ENCODE results near the gene SLC44A3. TPM values are rescaled to one million over a fixed set of nuclear protein-coding genes. Genes with fewer than 3 reads are reported as not detected.

Gene SLC44A3
- total RNA-seq, 1 donor from 2014 or later: 19.3 TPM

- H3K4me1 ChIP-seq: peaks cover 57% of the 10 kb centered on the region
- intact Hi-C loops (cut with DNase I): no loop called here
- TF ChIP-seq, protein P1, sequence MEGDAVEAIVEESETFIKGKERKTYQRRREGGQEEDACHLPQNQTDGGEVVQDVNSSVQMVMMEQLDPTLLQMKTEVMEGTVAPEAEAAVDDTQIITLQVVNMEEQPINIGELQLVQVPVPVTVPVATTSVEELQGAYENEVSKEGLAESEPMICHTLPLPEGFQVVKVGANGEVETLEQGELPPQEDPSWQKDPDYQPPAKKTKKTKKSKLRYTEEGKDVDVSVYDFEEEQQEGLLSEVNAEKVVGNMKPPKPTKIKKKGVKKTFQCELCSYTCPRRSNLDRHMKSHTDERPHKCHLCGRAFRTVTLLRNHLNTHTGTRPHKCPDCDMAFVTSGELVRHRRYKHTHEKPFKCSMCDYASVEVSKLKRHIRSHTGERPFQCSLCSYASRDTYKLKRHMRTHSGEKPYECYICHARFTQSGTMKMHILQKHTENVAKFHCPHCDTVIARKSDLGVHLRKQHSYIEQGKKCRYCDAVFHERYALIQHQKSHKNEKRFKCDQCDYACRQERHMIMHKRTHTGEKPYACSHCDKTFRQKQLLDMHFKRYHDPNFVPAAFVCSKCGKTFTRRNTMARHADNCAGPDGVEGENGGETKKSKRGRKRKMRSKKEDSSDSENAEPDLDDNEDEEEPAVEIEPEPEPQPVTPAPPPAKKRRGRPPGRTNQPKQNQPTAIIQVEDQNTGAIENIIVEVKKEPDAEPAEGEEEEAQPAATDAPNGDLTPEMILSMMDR (IDR thresholded peaks at IDR 0.05): no peak
- no peaks in the 10 kb centered on the region for H3K27me3 ChIP-seq (ENCODE audit: low read depth)
- H3K9me3 ChIP-seq: no peaks in the 10 kb centered on the region
- H3K27ac ChIP-seq: no peak overlapping the region
- no peak overlapping the region for H3K4me3 ChIP-seq
- DNase-seq (no peak), ATAC-seq (peak; percentile 58 to 62)
- peaks cover 5% of the 10 kb centered on the region for H3K36me3 ChIP-seq
Observed at GRCh38 chr1:94912263-94913184, 92.4 kb downstream of the SLC44A3 start.

DNA sequence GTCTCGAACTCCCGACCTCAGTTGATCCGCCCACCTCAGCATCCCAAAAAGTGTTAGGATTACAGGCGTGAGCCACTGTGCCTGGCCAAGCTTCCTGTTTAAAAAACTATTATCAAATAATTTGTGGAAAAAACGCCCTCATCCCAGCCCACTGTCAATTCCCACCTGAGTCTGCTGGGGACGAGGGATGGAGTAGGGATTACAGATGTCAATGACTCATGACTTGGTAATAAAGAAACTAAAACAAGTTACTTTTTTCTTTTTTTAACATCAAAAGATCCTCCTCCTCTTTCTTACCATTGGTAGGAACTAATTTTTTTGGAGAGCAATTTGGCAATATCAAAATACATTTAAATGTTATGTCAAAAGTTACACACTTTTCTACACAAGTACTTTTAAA is 97.1 kb downstream of the SLC44A3 start:
- H3K4me3 ChIP-seq: no peak overlapping the region
- no peaks in the 10 kb centered on the region for H3K36me3 ChIP-seq
- ATAC-seq: no peak
- no peak for DNase-seq
- no peaks in the 10 kb centered on the region for H3K27me3 ChIP-seq (ENCODE audit: low read depth)
- intact Hi-C loops (cut with DNase I): no loop called here
- no peak overlapping the region for H3K27ac ChIP-seq
- no peaks in the 10 kb centered on the region for H3K9me3 ChIP-seq
- peaks cover 60% of the 10 kb centered on the region for H3K4me1 ChIP-seq
- TF ChIP-seq, protein P1 (IDR thresholded peaks at IDR 0.05): no peak

DNA sequence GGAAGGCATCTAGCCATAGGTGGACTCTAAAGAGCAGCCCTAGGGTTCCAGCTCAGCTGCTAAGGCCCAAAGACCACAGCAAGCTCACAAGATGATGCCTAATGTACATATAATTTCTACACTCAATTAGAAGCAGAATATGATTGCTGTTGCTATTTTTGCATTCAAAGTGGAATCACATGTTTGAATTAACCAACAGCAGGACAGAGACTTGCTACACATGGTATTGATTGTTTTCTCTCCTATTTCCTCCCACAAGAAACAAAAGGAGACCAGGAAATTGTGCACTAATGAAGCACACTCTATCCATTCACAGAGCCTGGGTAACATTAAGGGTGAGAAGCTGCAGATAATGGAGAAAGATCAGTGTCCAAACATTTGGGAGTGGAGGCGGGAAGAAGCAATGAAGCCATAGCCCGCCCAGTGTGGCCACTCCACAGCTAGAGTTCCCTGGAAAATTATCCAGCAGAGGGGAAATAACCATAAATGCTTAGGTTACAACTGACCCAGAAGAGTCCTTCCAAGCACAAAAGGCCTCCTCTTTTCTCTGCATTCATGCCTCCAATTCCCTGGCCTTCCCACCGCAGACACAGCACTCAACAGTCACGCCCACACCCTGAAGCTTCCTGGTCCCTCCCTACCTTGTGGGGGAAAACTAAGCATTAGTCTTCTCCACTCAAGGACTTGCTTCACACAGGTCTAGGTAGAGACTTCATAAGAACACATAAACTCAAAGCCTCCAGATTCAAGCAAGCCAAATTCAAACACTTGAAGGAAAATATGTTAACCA is 99.3 kb downstream of the SLC44A3 start:
- H3K4me3 ChIP-seq: no peak overlapping the region
- TF ChIP-seq, protein P1 (IDR thresholded peaks at IDR 0.05): no peak
- no peak for DNase-seq
- H3K27ac ChIP-seq: no peak overlapping the region
- no peaks in the 10 kb centered on the region for H3K9me3 ChIP-seq
- ATAC-seq: peak; percentile 69 to 78
- H3K4me1 ChIP-seq: peaks cover 60% of the 10 kb centered on the region
- H3K27me3 ChIP-seq (ENCODE audit: low read depth): no peaks in the 10 kb centered on the region
- H3K36me3 ChIP-seq: no peaks in the 10 kb centered on the region
- intact Hi-C loops (cut with DNase I): loop anchor here (10.0 kb wide), 1 partner anchor 55 kb away; no protein-coding TSS in a partner anchor

GRCh38 chr1:94920061-94920460 is 99.9 kb downstream of the SLC44A3 start:
- peaks cover 60% of the 10 kb centered on the region for H3K4me1 ChIP-seq

GRCh38 chr1:94921977-94922376 is 101.8 kb downstream of the SLC44A3 start:
- TF ChIP-seq, protein P1 (IDR thresholded peaks at IDR 0.05): no peak
- H3K4me3 ChIP-seq: no peak overlapping the region
- ATAC-seq (no peak), DNase-seq (no peak)
- no peaks in the 10 kb centered on the region for H3K9me3 ChIP-seq
- H3K27me3 ChIP-seq (ENCODE audit: low read depth): peaks cover 9% of the 10 kb centered on the region
- intact Hi-C loops (cut with DNase I): loop anchor here (10.0 kb wide), 1 partner anchor 57 kb away; no protein-coding TSS in a partner anchor
- H3K27ac ChIP-seq: no peak overlapping the region
- peaks cover 60% of the 10 kb centered on the region for H3K4me1 ChIP-seq
- H3K36me3 ChIP-seq: no peaks in the 10 kb centered on the region

More at GRCh38 chr1:94920061-94920460, 99.9 kb downstream of the SLC44A3 start:
- Histone ChIP-seq H3K36me3 (no peaks in the 10 kb centered on the region), H3K27me3 (ENCODE audit: low read depth) (no peaks in the 10 kb centered on the region), H3K27ac (no peak overlapping the region), H3K9me3 (no peaks in the 10 kb centered on the region), H3K4me3 (no peak overlapping the region)
- TF ChIP-seq, protein P1 (IDR thresholded peaks at IDR 0.05): no peak
- peak; percentile 31 to 36 for ATAC-seq
- no peak for DNase-seq
- intact Hi-C loops (cut with DNase I): loop anchor here (10.0 kb wide), 1 partner anchor 55 kb away; no protein-coding TSS in a partner anchor

All from lower lobe of right lung (tissue), 2 donors.